GM18508 (cell line): ENCODE measurements around the gene ZAR1L.

ENCODE experiments used
- ATAC-seq: cut with Tn5 transposase; IDR thresholded peaks from one replicate; pipeline ENCODE4 v1.9.1; 2021; ENCODE audit warnings: moderate number of reproducible peaks; ENCODE audit not compliant: insufficient read depth, unreplicated experiment

Gene ZAR1L

DNA sequence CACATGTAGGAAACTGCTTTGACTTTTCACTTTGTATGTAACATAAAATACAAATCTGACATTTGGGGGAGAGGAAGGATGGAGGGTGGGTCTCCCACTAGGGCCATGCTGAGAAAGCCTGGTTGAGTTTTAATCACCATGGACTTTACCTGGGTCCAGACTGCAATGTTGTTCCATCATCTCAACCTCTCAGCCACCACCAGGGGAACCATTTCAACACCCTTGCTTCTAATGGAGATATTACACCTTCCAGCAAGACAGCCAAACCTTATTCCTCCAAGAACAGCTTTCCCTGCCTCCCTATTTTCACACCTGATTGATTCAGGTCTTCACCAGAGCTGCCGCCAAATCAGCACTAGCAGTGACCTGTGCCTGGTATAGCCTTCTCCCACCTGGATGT is 56.0 kb downstream of the ZAR1L start:
- ATAC-seq, result no peak

DNA sequence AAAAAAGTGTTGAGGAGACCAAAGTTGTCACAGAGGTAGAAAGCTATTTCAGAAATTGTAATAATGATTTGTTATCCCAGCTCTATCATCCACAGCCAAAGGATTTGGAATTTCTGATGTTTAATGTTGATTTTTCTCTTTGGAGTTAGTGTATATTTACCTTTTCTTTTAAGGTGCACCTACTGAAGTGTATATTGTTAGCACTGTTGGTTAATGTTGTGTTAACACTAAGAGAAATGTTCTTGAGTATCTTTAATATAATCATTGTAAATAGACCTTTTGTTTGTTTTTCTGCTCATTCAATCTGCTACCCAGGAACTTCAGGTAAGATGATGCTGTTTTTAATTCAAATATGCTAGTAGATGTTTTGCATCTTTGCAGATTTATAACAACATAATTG is 57.5 kb downstream of the ZAR1L start:
- ATAC-seq, result no peak

DNA sequence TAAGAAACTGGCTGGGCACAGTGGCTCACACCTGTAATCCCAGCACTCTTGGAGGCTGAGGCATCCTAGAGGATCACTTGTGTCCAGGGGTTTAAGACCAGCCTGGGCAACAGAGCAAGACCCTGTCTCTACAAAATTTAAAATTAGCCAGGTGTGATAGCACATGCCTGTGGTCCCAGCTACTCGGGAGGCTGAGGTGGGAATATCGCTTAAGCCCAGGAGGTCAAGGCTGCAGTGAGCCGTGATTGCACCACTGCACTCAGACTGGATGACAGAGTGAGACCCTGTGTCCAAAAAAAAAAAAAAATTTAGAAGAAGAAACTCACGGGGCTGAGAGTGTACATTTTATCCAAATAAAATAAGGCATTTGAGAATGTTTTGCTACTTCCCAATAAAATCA is 58.9 kb downstream of the ZAR1L start:
- ATAC-seq, result no peak

DNA sequence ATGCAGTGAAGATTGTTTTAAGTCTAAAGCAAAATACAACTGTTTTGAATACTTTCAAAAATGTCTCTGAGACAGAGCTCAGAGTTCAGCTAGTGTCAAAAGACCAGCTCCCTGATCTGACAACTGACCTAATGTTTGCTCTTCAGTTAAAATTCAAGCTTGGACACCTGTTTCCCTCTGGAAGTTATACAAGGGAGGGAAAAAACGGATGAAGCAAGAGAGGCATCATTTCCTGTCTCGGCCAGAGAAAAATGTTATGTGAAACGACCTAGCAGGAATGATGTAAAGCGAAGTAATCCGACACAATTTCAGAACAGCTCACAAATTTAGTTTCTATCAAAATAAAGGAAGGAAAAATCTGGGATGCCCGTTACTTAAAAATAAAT is 59.4 kb downstream of the ZAR1L start:
- no peak for ATAC-seq

DNA sequence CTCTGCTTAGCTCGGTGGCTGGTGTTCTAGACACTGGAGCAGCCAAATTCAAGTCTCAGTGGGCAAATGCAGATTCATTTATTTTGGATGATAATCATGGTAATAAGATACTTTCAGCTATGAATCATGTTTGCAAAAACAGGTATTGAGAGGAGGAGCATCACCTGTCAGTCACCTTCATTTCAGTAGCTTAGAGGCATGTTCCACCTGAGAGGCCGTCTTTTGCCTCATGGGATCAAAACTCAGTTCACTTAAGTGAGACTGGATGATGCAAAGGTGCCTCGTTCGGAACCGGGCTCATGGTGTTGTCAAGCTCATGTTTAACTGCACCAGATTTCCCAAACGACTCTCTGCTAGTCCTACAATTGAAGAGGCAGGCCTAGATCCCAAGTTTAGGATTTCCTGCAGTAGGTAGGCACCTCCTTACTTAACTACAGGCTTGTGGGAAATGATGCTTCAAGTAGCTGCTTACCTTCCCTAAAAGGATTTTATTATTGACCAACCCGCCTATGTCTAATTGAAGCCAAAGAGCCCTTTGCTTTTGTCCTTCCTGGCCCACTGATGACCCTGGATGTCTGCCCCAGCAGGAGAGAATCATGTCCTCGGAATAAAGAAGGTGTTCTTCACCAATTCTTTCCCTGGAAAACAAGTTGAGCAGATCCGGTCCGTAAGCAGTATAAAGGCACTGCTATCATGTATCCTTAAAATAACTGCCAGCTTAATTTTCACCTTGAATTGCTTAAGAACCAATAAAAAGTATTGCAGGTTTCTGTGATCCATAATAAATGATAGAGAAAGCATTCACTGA is 60.0 kb downstream of the ZAR1L start:
- no peak for ATAC-seq

DNA sequence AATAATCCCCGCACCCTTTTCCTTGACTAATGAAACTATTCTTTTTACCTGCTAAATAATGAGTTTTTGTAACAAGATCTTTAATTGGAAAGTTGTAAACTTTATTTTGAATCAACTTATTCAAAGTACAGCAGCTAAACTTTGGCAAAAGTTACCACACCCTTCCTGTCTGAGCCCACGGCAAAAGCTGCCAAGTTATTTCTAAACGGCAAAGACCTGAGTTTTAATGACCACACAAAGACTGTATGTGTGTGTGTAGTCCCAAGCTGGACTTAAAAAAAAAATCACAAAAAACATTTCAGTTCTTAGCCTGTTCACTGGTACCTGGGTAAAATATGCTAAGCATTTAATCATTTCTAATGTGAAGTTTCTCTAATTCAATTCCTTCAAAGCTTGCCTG is 60.7 kb downstream of the ZAR1L start:
- no peak for ATAC-seq

DNA sequence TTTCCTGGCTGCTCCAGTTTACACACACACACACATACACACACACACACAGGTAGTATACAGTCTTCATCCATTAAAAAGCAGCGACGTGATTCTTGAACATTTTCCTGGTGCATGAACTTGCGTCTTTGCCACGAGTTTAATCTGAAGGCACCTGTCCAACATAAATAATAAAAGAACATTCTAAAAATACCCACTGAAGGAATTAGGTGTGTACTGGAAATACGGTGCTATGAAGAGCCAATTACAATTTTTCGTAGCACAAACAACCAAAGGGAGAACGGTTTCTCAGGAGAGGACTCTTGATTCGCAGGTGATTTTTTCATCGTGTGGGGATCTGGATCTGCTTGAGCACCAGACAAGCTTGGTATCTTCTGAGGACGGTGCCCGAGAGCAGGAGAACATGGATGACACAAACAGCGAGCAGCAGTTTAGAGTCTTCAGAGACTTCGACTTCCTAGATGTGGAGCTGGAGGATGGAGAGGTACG is 61.2 kb downstream of the ZAR1L start:
- ATAC-seq, result no peak
